OCI-LY3 (cell line): ENCODE data around the gene FADD.

Source experiments
- H2AFZ ChIP-seq: fragments of 200-600, 300-600 bp; shearing (Covaris generic); 2 replicates; pipeline ENCODE4 v1.6.0; 2014; ENCODE audit warnings: antibody characterized with exemption, low read depth, low read length
- H3K27ac ChIP-seq: fragments of 200-600, 300-600 bp; sonication (generic); 2 replicates; pipeline ENCODE4 v1.5.1; 2014; ENCODE audit warnings: mild to moderate bottlenecking, low read length, moderate library complexity, mixed read lengths
- H3K27me3 ChIP-seq: fragments of 200-600, 300-600 bp; sonication (generic); 2 replicates; pipeline ENCODE4 v1.6.1; 2014; ENCODE audit warnings: low read depth, low read length, mixed read lengths
- H3K36me3 ChIP-seq: fragments of 200-600, 300-600 bp; sonication (generic); replicated peaks from 2 replicates; pipeline ENCODE3; 2014; ENCODE audit warnings: low read depth, low read length, mixed read lengths
- H3K4me1 ChIP-seq: fragments of 300-600, 200-600 bp; sonication (generic); 2 replicates; pipeline ENCODE4 v1.6.1; 2014; ENCODE audit warnings: low read length, mixed read lengths
- H3K4me2 ChIP-seq: fragments of 200-600, 300-600 bp; sonication (generic); 2 replicates; pipeline ENCODE4 v1.6.1; 2014; ENCODE audit warnings: low read length, mixed read lengths
- H3K4me3 ChIP-seq: fragments of 300-600, 200-600 bp; sonication (generic); 2 replicates; pipeline ENCODE4 v1.5.1; 2014; ENCODE audit warnings: antibody characterized with exemption, mild to moderate bottlenecking, low read length, moderate library complexity
- H3K79me2 ChIP-seq: fragments of 300-600, 200-600 bp; shearing (Covaris generic); 2 replicates; pipeline ENCODE4 v1.6.1; 2014; ENCODE audit warnings: mild to moderate bottlenecking, low read length, mixed read lengths
- H3K9ac ChIP-seq: fragments of 300-600, 200-600 bp; shearing (Covaris generic); 2 replicates; pipeline ENCODE4 v1.6.0; 2014; ENCODE audit warnings: mild to moderate bottlenecking, low read length, moderate library complexity
- H3K9me3 ChIP-seq: fragments of 200-600, 300-600 bp; shearing (Covaris generic); 2 replicates; pipeline ENCODE4 v1.6.1; 2014; ENCODE audit warnings: low read length, mixed read lengths; ENCODE audit not compliant: insufficient read depth
- H4K20me1 ChIP-seq: fragments of 200-600, 300-600 bp; sonication (generic); 2 replicates; pipeline ENCODE4 v1.6.1; 2016; ENCODE audit warnings: low read length, mixed read lengths; ENCODE audit not compliant: insufficient read depth
- EZH2phosphoT487 ChIP-seq: fragments of 200-600 bp; shearing (Covaris generic); IDR thresholded peaks from 2 replicates; pipeline ENCODE4 v1.6.1; 2018; ENCODE audit warnings: antibody characterized with exemption, mixed run types, low read depth
- TF ChIP-seq, protein P1 (sequence below): fragments of 200-600, 300-600 bp; sonication (generic); IDR thresholded peaks from 2 replicates; pipeline ENCODE4 v1.5.1; 2014; ENCODE audit warnings: antibody characterized with exemption, low read length, low read depth

FADD gene

GRCh38 chr11:70203751-70204465, 812 bp downstream of the FADD start:
- peak overlapping the region; percentile 96 for H3K4me2 ChIP-seq
- peak overlapping the region; percentile 93 for H3K4me3 ChIP-seq
- H3K27me3 ChIP-seq, result peaks cover 4% of the 10 kb centered on the region; the same call in 1 of the 2 replicates
- peaks cover 44% of the 10 kb centered on the region for H4K20me1 ChIP-seq
- H3K79me2 ChIP-seq, result peaks cover 45% of the 10 kb centered on the region
- H3K27ac ChIP-seq, result peak overlapping the region; percentile 69
- no peaks in the 10 kb centered on the region for H3K9me3 ChIP-seq
- no peak overlapping the region for H2AFZ ChIP-seq
- H3K36me3 ChIP-seq, result peaks cover 44% of the 10 kb centered on the region
- H3K4me1 ChIP-seq, result peaks cover 12% of the 10 kb centered on the region
- H3K9ac ChIP-seq, result peak overlapping the region; percentile 95
- TF ChIP-seq, protein P1, sequence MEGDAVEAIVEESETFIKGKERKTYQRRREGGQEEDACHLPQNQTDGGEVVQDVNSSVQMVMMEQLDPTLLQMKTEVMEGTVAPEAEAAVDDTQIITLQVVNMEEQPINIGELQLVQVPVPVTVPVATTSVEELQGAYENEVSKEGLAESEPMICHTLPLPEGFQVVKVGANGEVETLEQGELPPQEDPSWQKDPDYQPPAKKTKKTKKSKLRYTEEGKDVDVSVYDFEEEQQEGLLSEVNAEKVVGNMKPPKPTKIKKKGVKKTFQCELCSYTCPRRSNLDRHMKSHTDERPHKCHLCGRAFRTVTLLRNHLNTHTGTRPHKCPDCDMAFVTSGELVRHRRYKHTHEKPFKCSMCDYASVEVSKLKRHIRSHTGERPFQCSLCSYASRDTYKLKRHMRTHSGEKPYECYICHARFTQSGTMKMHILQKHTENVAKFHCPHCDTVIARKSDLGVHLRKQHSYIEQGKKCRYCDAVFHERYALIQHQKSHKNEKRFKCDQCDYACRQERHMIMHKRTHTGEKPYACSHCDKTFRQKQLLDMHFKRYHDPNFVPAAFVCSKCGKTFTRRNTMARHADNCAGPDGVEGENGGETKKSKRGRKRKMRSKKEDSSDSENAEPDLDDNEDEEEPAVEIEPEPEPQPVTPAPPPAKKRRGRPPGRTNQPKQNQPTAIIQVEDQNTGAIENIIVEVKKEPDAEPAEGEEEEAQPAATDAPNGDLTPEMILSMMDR, result no peak
- no peak for TF ChIP-seq EZH2phosphoT487

DNA sequence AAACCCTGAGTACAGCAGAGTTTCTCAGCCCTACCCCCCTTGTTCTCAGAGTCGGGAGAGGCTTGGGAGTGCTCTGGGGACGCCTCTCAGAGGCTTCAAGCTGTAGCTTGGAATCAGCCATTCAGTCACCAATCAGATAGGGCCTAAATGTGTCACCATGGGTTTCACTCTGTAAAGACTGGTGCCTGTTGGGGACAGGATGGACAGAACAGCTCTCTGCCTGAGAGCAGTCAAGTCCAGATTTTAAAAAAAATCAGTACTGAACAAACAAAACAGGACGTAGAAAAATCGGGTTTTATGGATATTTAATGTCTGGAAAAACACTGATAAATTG, 1.3 kb downstream of the FADD start:
- peak overlapping the region; percentile 96 for H3K4me2 ChIP-seq
- peaks cover 49% of the 10 kb centered on the region for H3K36me3 ChIP-seq
- H2AFZ ChIP-seq, result no peak overlapping the region
- peak overlapping the region; percentile 69 for H3K27ac ChIP-seq
- H3K9me3 ChIP-seq, result no peaks in the 10 kb centered on the region
- TF ChIP-seq, protein P1, result no peak
- TF ChIP-seq EZH2phosphoT487, result no peak
- peak overlapping the region; percentile 93 for H3K4me3 ChIP-seq
- peak overlapping the region; percentile 95 for H3K9ac ChIP-seq
- peaks cover 46% of the 10 kb centered on the region for H4K20me1 ChIP-seq
- peaks cover 12% of the 10 kb centered on the region for H3K4me1 ChIP-seq
- peaks cover 4% of the 10 kb centered on the region; the same call in 1 of the 2 replicates for H3K27me3 ChIP-seq
- H3K79me2 ChIP-seq, result peaks cover 45% of the 10 kb centered on the region

DNA sequence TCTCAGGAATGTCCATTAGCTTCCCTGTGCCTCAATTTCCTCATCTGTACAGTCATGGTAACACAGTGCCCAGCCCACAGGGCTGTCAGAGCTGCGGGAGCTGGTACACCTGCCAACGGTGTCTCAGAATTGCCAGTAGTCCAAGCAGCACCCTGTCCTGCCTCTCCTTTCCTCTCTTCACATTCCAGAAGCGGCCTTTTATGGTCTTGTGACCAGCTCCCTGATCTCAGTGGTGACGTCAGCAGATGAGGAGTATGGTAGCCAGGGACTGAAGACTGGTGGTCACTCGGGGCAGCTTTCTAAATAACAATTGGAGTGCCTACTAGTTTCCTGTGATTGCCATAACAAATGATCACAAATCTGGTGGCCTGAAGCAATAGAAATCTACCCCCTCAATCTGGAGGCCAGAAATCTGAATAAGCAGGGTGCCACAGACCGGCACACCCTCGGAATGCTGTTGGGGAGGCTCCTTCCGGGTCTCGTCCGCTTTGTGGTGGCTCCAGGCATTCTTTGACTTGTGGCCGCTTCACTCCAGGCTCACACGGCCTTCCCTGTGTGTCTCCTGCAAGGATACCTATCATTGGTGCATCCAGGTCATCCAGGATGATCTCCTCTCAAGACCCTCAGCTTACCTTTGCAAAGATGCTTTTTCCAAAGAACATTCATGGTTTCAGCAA, 2.1 kb downstream of the FADD start:
- Histone ChIP-seq H4K20me1 (peaks cover 46% of the 10 kb centered on the region), H3K27me3 (peaks cover 4% of the 10 kb centered on the region; the same call in 1 of the 2 replicates), H3K4me1 (peaks cover 12% of the 10 kb centered on the region), H3K27ac (no peak overlapping the region), H3K9ac (no peak overlapping the region), H3K79me2 (peaks cover 45% of the 10 kb centered on the region), H3K36me3 (peaks cover 53% of the 10 kb centered on the region), H3K9me3 (no peaks in the 10 kb centered on the region), H3K4me3 (no peak overlapping the region), H2AFZ (no peak overlapping the region), H3K4me2 (peak overlapping the region; percentile 96)
- TF ChIP-seq EZH2phosphoT487, result no peak

DNA sequence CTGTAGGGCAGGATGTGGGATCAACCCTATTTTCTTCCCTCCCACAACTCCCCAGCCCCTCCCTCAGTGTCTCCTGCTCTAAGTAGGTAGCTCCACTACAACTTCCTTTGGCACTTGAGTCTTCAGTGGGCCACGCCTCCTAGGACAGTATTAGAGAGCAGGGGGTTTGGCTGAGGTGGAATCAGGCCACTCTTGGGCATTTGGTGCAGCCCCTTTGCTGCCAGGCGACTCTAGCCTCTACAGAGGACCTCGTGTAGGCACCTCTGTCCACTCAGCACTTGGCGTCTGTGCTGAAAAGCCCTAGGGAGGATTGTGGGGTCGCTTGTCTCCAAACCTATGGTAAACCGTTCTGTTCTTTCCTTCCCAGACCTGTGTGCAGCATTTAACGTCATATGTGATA, 2.7 kb downstream of the FADD start:
- Histone ChIP-seq H3K4me3 (no peak overlapping the region), H2AFZ (no peak overlapping the region), H3K4me1 (peaks cover 12% of the 10 kb centered on the region), H3K27me3 (no peaks in the 10 kb centered on the region), H4K20me1 (peaks cover 46% of the 10 kb centered on the region), H3K36me3 (peaks cover 55% of the 10 kb centered on the region), H3K4me2 (no peak overlapping the region), H3K27ac (no peak overlapping the region), H3K9ac (no peak overlapping the region), H3K9me3 (no peaks in the 10 kb centered on the region), H3K79me2 (peaks cover 45% of the 10 kb centered on the region)
- TF ChIP-seq, protein P1, result no peak
- no peak for TF ChIP-seq EZH2phosphoT487
